ENCODE measurements around the gene NFE2L1. TPM values are rescaled to one million over a fixed set of nuclear protein-coding genes. Genes with fewer than 3 reads are reported as not detected.
"Not testable (repeated sequence)": the region's sequence is repeated elsewhere in the genome, so short reads cannot be mapped to it uniquely, and the experiment has no call there.

Gene NFE2L1
- total RNA-seq, 1 donor from 2014 or later = 127 TPM

DNA sequence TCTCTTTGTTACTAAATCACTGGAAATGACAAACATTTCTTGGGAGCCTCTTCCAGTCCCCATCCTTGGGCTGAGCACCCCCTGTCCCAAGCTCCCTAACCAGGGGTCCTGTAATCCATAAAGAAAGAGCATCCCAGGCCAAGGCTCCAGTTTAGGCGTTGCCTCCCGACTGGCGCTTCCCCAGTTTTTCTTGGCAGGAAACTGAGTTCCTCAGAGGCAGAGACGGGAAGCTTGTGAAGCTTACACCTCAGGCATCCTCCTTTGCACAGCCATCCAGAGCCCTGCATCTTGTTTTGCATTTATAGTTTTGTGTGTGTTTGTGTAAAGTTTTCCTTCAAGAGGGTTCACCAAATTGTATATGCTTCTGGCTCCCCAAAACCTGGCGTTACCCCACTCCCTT is 17.6 kb upstream of the NFE2L1 start:
- peaks cover 13% of the 10 kb centered on the region for H3K4me1 Mint-ChIP-seq
- no peak overlapping the region for H3K4me3 Mint-ChIP-seq
- DNase-seq (no peak), ATAC-seq (ENCODE audit: low read depth) (no peak)
- no peaks in the 10 kb centered on the region for H3K36me3 Mint-ChIP-seq (ENCODE audit: low read depth)
- CTCF ChIA-PET = interaction anchor here (2.6 kb wide), 1 partner anchor 44 kb away, joined by 11 read pairs; no protein-coding TSS in a partner anchor
- intact Hi-C loops (cut with micrococcal nuclease) = no loop called here
- no peak overlapping the region for H3K27ac Mint-ChIP-seq
- H3K9me3 Mint-ChIP-seq = no peaks in the 10 kb centered on the region
- H3K27me3 Mint-ChIP-seq = peaks cover 31% of the 10 kb centered on the region
- POLR2A ChIA-PET = interaction anchor here (0.7 to 2.1 kb wide), 4 partner anchors 16 to 187 kb away, joined by 3 to 6 read pairs (median 3); partner anchors contain the start of gene SNX11
- TF ChIP-seq, protein P1, sequence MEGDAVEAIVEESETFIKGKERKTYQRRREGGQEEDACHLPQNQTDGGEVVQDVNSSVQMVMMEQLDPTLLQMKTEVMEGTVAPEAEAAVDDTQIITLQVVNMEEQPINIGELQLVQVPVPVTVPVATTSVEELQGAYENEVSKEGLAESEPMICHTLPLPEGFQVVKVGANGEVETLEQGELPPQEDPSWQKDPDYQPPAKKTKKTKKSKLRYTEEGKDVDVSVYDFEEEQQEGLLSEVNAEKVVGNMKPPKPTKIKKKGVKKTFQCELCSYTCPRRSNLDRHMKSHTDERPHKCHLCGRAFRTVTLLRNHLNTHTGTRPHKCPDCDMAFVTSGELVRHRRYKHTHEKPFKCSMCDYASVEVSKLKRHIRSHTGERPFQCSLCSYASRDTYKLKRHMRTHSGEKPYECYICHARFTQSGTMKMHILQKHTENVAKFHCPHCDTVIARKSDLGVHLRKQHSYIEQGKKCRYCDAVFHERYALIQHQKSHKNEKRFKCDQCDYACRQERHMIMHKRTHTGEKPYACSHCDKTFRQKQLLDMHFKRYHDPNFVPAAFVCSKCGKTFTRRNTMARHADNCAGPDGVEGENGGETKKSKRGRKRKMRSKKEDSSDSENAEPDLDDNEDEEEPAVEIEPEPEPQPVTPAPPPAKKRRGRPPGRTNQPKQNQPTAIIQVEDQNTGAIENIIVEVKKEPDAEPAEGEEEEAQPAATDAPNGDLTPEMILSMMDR (IDR thresholded peaks at IDR 0.05) = no peak

- ATAC-seq (ENCODE audit: low read depth) (no peak), DNase-seq (no peak)
- TF ChIP-seq, protein P1 (IDR thresholded peaks at IDR 0.05) = no peak
- H3K27me3 Mint-ChIP-seq = peaks cover 31% of the 10 kb centered on the region
- no peak overlapping the region for H3K4me3 Mint-ChIP-seq
- POLR2A ChIA-PET = interaction anchor here (0.6 to 2.1 kb wide), 3 partner anchors 15 to 49 kb away, joined by 3 to 6 read pairs (median 4); no protein-coding TSS in a partner anchor
- no peaks in the 10 kb centered on the region for H3K36me3 Mint-ChIP-seq (ENCODE audit: low read depth)
- peaks cover 4% of the 10 kb centered on the region for H3K4me1 Mint-ChIP-seq
- no peaks in the 10 kb centered on the region for H3K9me3 Mint-ChIP-seq
- H3K27ac Mint-ChIP-seq = no peak overlapping the region
- CTCF ChIA-PET = interaction anchor here (0.6 to 1.1 kb wide), 2 partner anchors 98 to 100 kb away, joined by 3 to 4 read pairs; no protein-coding TSS in a partner anchor
- intact Hi-C loops (cut with micrococcal nuclease) = no loop called here
Observed at GRCh38 chr17:48031966-48032365, 16.2 kb upstream of the NFE2L1 start.

DNA sequence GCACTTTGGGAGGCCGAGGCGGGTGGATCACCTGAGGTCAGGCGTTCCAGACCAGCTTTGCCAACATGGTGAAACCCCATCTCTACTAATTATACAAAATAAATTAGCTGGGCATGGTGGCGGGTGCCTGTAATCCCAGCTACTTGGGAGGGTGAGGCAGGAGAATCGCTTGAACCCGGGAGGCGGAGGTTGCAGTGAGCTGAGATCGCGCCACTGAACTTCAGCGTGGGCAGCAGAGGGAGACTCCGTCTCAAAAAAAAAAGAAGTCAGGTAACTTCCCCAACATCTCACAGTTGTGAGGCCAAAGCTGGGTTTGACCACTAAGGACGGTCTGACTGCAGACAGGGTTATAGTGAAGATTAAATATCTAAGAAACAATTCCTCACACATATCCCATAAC is 13.4 kb upstream of the NFE2L1 start:
- CTCF ChIA-PET = interaction anchor here (1.2 to 3.1 kb wide), 2 partner anchors 8 to 39 kb away, joined by 3 to 20 read pairs; no protein-coding TSS in a partner anchor
- Mint-ChIP-seq H3K4me1 (peaks cover 14% of the 10 kb centered on the region), H3K27me3 (peaks cover 32% of the 10 kb centered on the region)
- ATAC-seq (ENCODE audit: low read depth); DNase-seq; intact Hi-C loops (cut with micrococcal nuclease); H3K36me3 Mint-ChIP-seq (ENCODE audit: low read depth); H3K4me3 Mint-ChIP-seq; H3K27ac Mint-ChIP-seq; H3K9me3 Mint-ChIP-seq: not testable (repeated sequence)
- POLR2A ChIA-PET = interaction anchor here (0.7 to 1.3 kb wide), 2 partner anchors 8 to 22 kb away, joined by 3 to 4 read pairs; no protein-coding TSS in a partner anchor

GRCh38 chr17:48036693-48037035 is 11.5 kb upstream of the NFE2L1 start:
- POLR2A ChIA-PET = interaction anchor here (1.6 to 2.7 kb wide), 2 partner anchors 12 to 32 kb away, joined by 3 to 27 read pairs; partner anchors contain the start of gene NFE2L1
- H3K27me3 Mint-ChIP-seq = peaks cover 23% of the 10 kb centered on the region
- H3K27ac Mint-ChIP-seq = no peak overlapping the region
- DNase-seq = no peak
- H3K36me3 Mint-ChIP-seq (ENCODE audit: low read depth) = no peaks in the 10 kb centered on the region
- no peaks in the 10 kb centered on the region for H3K9me3 Mint-ChIP-seq
- H3K4me3 Mint-ChIP-seq = peak overlapping the region; percentile 86
- H3K4me1 Mint-ChIP-seq = peaks cover 14% of the 10 kb centered on the region
- no peak for ATAC-seq (ENCODE audit: low read depth)
- CTCF ChIA-PET = interaction anchor here (0.8 to 3.1 kb wide), 11 partner anchors 10 to 71 kb away, joined by 3 to 20 read pairs (median 3); partner anchors contain the start of genes NFE2L1 and SNX11
- intact Hi-C loops (cut with micrococcal nuclease) = loop anchor here (1.0 kb wide), 3 partner anchors 10 to 38 kb away; partner anchors contain the start of gene NFE2L1
- TF ChIP-seq, protein P1 (IDR thresholded peaks at IDR 0.05) = no peak

GRCh38 chr17:48037036-48037837 is 10.9 kb upstream of the NFE2L1 start, which contains the start of gene COPZ2:
Gene COPZ2 (minus strand): TSS chr17:48037797. CDS start chr17:48037777, 20 bp downstream.
- DNase-seq = peak; percentile 53
- CTCF ChIA-PET = interaction anchor here (0.9 to 3.1 kb wide), 8 partner anchors 11 to 42 kb away, joined by 3 to 20 read pairs (median 7); partner anchors contain the start of gene NFE2L1
- Mint-ChIP-seq H3K36me3 (ENCODE audit: low read depth) (no peaks in the 10 kb centered on the region), H3K9me3 (no peaks in the 10 kb centered on the region), H3K4me3 (peak within 1 kb of the TSS; percentile 86), H3K4me1 (peaks cover 14% of the 10 kb centered on the region), H3K27me3 (peaks cover 17% of the 10 kb centered on the region), H3K27ac (no peak within 1 kb of the TSS)
- TF ChIP-seq, protein P1 (IDR thresholded peaks at IDR 0.05) = no peak
- intact Hi-C loops (cut with micrococcal nuclease) = loop anchor here (1.0 kb wide), 3 partner anchors 11 to 37 kb away; partner anchors contain the start of gene NFE2L1
- POLR2A ChIA-PET = interaction anchor here (0.6 to 2.7 kb wide), 4 partner anchors 11 to 57 kb away, joined by 3 to 27 read pairs (median 8); partner anchors contain the start of gene NFE2L1
- ATAC-seq (ENCODE audit: low read depth) = peak; percentile 93

Data from activated B cell treated with CpG ODN at 0.5 μM for 24 hours (primary cell).